IPS-NIHi7 (cell line): ENCODE results near the gene RIOK3.

Experiments
- DNase-seq: peaks from one replicate; pipeline ENCODE4 v3.0.0; 2012; ENCODE audit warnings: mixed read lengths; ENCODE audit errors: extremely low spot score

Gene RIOK3

DNA sequence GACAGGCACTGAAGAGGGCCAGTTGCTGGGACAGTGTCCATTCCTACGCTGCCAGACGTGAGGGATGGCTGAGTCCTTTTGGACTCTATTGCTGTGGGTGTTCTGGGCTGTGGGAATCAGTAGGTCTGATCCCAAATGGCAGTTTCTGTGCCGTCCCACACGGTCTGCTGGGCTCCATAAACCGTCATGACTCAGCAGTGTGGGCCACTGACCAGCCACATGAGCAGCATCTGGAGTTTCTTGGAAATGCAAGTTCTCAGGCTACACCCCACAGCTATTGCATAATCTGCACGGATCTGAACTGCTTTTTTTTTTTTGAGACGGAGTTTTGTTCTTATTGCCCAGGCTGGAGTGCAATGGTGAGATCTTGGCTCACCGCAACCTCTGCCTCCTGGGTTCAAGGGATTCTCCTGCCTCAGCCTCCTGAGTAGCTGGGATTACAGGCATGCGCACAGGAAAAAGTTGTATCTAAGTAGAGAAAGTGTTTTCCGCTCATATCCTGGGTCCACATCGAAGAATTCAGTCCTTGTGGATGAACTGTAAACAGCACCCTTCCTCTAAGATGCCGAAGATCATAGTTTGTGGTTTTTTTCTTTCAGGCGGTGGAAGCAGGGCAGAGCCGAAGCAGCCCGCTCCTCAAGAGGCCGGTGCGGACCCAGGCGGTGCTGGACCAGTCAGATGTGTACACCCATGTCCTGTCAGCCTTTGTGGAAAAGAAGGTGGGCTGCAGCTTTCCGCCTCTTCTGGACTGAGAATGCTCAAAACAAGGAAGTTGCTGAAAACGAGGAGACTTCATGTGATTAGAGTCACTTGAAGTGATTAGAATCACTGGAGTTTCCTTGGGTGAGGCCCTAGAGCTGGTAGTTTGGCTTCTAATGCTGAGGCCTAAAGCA is 75.7 kb downstream of the RIOK3 start:
- DNase-seq: no peak

DNA sequence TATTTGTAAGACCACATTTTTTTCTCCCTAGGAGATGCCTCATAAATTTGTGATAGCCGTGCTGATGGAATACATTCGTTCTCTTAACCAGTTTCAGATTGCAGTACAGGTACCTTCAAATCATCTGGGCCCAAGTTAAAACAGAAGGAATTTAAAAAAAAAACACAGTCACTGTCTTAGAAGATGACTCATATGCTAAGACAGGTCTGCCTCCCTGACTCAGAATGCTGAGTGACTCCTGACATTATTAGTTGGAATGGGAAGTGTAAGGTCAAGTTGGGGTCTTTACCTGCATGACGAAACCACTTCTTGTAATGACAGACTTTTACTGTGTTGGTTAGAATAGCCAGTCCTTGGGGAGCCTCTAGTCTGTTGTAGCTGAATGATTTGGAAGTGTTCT is 76.5 kb downstream of the RIOK3 start:
- no peak for DNase-seq

DNA sequence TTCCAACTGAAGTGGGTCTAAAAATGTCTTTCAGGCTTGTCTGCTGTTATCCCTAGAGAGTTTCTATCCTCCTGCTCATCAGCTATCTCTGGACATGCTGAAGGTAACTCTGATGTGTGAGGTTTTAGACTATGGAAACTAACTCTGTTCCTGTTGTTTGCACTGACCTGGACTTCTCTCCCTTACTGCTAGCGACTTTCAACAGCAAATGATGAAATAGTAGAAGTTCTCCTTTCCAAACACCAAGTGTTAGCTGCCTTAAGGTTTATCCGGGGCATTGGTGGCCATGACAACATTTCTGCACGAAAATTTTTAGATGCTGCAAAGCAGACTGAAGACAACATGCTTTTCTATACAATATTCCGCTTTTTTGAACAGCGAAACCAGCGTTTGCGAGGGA is 77.1 kb downstream of the RIOK3 start:
- DNase-seq: no peak

DNA sequence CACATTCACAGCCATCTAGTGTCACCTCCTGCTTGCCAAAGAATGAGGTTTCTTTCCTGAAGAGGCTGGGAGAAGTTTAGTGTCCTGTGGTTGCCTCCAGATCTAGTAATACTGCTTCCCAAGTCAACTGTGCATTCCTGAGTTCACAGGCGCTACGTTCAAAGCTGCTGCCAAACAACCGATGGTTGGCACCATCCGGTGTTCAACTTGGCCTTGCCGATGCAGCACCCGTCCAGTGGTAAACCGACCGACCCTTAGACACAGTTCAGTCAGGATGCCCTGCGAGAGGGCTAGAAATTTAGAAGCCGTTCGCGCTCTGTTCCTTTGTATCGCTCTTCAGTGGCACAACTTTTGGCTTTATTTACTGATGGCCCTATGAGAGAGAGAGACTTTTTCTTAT is 78.8 kb downstream of the RIOK3 start:
- no peak for DNase-seq
